Activated T-helper 17 cell treated with anti-CD3 and anti-CD28 coated beads, Interleukin-2, amount 50 U/mL, for 72 hours (primary cell): ENCODE data around the gene KIDINS220. TPM values are rescaled to one million over a fixed set of nuclear protein-coding genes. Genes with fewer than 3 reads are reported as not detected.

Source experiments
- ATAC-seq: fragments of 150-1000 bp; cut with Tn5 transposase; replicated peaks from 2 replicates; pipeline ENCODE4 v1.10.0; 2021; ENCODE audit warnings: mild to moderate bottlenecking, moderate library complexity
- H3K27ac Mint-ChIP-seq: one replicate; pipeline ENCODE4 v1.8.0; 2022; ENCODE audit warnings: mixed read lengths
- H3K27me3 Mint-ChIP-seq: one replicate; pipeline ENCODE4 v1.8.0; 2022; ENCODE audit warnings: mixed read lengths
- H3K36me3 Mint-ChIP-seq: one replicate; pipeline ENCODE4 v1.8.0; 2022; ENCODE audit warnings: low read depth, mild to moderate bottlenecking, mixed read lengths
- H3K4me1 Mint-ChIP-seq: one replicate; pipeline ENCODE4 v1.8.0; 2022; ENCODE audit warnings: mixed read lengths
- H3K4me3 Mint-ChIP-seq: one replicate; pipeline ENCODE4 v1.8.0; 2022; ENCODE audit warnings: mild to moderate bottlenecking, mixed read lengths
- H3K9me3 Mint-ChIP-seq: one replicate; pipeline ENCODE4 v1.8.0; 2022; ENCODE audit warnings: mixed read lengths
- total RNA-seq, 2 donors: library from RNA; stranded (reverse); gene quantifications; one replicate each; pipeline ENCODE4 v1.2.3, GENCODE V29; 2022

Gene KIDINS220
- total RNA-seq, 2 donors from 2014 or later: 28.9 to 31.1 TPM

DNA sequence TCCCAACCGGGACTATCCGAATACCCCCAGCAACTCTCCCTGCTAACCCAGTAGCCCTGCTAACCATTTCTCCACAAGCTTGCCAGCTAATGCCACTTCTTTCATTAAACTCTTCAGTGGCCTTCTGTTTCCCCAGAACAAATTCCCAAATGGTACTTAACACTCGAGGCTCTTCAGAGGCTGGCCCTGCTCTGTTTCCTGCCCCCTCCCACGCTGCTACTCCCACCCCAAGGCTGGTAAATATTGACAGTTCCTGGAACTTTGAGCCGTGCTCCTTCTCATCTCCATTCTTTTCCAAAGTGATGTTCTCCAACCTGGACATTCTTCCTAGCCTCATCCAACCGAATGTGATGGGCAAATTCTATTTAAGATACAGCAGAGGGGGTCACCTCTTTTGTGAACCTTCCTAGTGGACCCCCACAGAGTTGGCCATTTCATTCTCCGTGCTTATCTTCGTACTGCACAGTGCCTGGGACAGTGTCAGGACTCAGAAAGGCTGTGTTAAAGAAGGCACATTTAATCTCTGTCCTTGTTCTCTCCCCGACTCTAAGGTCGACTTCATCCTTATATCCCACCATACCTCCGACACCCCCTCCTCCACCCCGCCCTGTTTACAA, 3.2 kb upstream of the KIDINS220 start:
- no peak overlapping the region for H3K4me3 Mint-ChIP-seq
- peaks cover 12% of the 10 kb centered on the region for H3K4me1 Mint-ChIP-seq
- no peak overlapping the region for H3K27ac Mint-ChIP-seq
- no peaks in the 10 kb centered on the region for H3K36me3 Mint-ChIP-seq
- no peak for ATAC-seq
- no peaks in the 10 kb centered on the region for H3K9me3 Mint-ChIP-seq
- H3K27me3 Mint-ChIP-seq: peaks cover 16% of the 10 kb centered on the region

DNA sequence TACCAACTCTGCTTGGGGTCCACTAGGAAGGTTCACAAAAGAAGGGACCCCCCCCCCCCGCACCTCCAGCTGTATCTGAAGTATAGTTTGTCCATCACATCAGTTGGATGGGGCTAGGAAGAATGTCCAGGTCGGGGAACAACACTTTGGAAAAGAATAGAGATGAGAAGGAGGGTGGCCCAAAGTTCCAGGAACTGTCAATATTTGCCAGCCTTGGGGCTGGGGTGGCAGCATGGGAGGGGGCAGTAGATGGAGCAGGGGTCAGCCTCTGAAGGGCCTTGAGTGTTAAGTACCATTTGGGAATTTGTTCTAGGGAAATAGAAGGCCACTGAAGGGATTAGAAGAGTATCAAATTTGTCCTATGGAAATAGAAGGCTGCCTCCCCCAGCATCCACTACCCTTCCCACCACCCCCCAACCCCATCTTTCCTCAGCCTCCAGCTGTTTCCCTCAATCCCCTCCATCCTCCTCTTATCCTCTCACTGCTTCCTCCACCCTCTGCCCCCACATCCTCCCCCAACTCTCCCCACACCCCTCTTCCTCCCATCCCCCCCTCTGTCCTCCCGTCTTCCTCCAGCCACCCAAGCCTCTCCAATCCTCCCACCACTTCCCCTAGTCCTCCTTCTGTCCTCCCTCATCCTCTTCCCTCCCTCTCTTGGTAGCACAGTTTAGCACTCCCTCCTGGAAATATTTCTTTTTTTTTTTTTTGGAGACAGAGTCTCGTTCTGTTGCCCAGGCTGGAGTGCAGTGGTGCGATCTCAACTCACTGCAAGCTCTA, 2.0 kb upstream of the KIDINS220 start:
- H3K27me3 Mint-ChIP-seq: peaks cover 6% of the 10 kb centered on the region
- no peak overlapping the region for H3K4me3 Mint-ChIP-seq
- H3K9me3 Mint-ChIP-seq: no peaks in the 10 kb centered on the region
- no peak for ATAC-seq
- peaks cover 22% of the 10 kb centered on the region for H3K4me1 Mint-ChIP-seq
- no peak overlapping the region for H3K27ac Mint-ChIP-seq
- no peaks in the 10 kb centered on the region for H3K36me3 Mint-ChIP-seq

DNA sequence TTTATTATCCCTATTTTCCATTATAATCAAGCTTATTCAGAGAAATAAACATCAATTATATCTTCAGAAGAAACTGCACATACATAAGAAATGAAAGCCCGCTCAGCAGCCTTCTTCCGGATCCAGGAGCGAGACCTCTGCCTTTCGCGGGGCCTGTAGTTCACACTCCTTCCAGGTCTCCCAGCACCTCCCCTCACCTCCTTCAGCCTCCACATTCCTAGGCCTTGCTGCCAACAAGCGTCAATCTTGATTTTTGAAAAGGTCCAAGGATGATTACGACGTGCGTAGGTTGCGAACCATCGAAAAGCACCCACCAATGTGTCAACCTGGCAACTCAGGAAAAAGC, 355 bp upstream of the KIDINS220 start:
- Mint-ChIP-seq H3K27ac (peak overlapping the region; percentile 98), H3K4me3 (peak overlapping the region; percentile 97), H3K4me1 (peaks cover 34% of the 10 kb centered on the region), H3K9me3 (no peaks in the 10 kb centered on the region), H3K36me3 (no peaks in the 10 kb centered on the region), H3K27me3 (peaks cover 6% of the 10 kb centered on the region)
- no peak for ATAC-seq

DNA sequence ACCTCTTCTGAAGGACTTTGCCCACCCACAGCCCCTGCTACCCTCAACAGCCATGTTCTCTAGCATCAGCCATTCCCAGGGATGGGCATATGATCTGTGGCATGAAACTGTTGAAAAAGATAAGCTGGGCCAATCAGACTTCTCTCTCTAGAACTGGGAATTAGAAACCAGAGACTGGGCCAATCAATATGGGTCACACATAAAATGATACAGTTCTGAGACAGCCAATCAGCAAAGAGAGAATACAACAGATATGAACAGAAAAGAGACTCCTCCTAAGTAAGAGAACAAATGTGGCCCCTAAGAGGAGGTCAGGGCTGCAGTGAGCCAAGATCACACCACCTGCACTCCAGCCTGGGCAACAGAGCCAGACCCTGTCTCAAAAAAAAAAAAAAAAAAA, 2.1 kb downstream of the KIDINS220 start:
- Mint-ChIP-seq H3K27me3 (peaks cover under 1% of the 10 kb centered on the region), H3K27ac (no peak overlapping the region), H3K4me1 (peaks cover 48% of the 10 kb centered on the region), H3K9me3 (no peaks in the 10 kb centered on the region), H3K4me3 (peak overlapping the region; percentile 97), H3K36me3 (no peaks in the 10 kb centered on the region)
- no peak for ATAC-seq

DNA sequence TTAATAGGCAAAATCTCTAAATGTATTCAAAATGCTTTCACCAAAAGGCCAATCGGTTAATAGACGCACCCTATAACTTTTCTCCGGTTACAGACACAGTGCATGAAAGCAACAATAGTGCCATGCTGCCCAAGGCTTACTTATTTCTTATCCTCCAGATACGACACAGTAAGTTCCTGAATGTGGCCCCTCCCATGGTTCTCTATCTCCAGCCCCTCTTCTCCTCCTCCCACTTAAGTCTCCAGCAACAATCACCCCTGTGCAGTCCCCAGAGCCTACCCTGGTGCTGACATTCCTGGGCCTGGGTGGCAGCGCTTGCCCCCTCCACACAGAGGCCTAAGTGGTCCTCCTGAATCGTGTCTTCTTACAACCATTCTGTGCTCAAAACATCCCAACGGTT, 3.6 kb downstream of the KIDINS220 start:
- no peak overlapping the region for H3K4me3 Mint-ChIP-seq
- H3K9me3 Mint-ChIP-seq: no peaks in the 10 kb centered on the region
- ATAC-seq: no peak
- H3K27me3 Mint-ChIP-seq: no peaks in the 10 kb centered on the region
- H3K4me1 Mint-ChIP-seq: peaks cover 49% of the 10 kb centered on the region
- no peak overlapping the region for H3K27ac Mint-ChIP-seq
- H3K36me3 Mint-ChIP-seq: no peaks in the 10 kb centered on the region

DNA sequence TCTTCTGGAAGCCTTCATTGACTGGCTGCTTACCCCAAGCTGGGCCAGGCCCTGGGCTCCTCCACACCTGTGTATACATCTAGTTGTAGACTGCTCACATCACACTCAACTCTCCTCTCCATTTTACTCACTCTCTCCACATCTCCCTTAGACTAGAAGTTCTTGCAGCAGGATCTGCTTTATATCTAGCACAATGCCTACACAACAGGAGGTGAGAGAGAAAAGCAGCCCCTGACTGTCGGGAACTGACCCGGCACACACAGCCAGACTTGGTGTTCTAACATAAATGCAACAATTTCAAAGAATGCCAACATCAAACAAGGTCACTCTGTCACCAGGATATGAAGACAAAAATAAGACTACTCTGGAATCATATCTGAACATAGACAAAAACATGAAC, 5.9 kb downstream of the KIDINS220 start:
- peaks cover 61% of the 10 kb centered on the region for H3K4me1 Mint-ChIP-seq

DNA sequence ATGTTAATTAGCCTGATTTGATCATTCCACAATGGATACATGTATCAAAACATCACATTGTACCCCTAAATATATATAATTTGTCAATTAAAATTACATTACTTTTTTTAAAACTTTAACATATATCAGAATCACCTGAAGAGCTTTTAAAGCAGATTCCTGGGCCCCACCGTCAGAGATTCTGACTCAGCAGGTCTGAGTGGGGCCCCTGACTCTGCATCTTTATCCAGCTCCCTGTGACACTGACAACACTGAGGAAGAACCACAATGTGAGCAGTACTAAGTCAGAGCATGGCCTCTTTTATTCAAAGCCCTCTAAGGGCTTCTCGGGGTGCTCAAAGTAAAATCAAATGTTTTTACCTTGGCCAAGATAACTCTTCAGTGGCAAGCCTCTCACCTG, 9.7 kb downstream of the KIDINS220 start:
- Mint-ChIP-seq H3K9me3 (no peaks in the 10 kb centered on the region), H3K4me3 (no peak overlapping the region), H3K27me3 (no peaks in the 10 kb centered on the region), H3K4me1 (peaks cover 34% of the 10 kb centered on the region), H3K27ac (no peak overlapping the region), H3K36me3 (peaks cover 39% of the 10 kb centered on the region)
- ATAC-seq: no peak

More for the DNA sequence above, 5.9 kb downstream of the KIDINS220 start:
- Mint-ChIP-seq H3K36me3 (peaks cover 15% of the 10 kb centered on the region), H3K4me3 (no peak overlapping the region), H3K9me3 (no peaks in the 10 kb centered on the region), H3K27ac (peak overlapping the region; percentile 74), H3K27me3 (no peaks in the 10 kb centered on the region)
- no peak for ATAC-seq

DNA sequence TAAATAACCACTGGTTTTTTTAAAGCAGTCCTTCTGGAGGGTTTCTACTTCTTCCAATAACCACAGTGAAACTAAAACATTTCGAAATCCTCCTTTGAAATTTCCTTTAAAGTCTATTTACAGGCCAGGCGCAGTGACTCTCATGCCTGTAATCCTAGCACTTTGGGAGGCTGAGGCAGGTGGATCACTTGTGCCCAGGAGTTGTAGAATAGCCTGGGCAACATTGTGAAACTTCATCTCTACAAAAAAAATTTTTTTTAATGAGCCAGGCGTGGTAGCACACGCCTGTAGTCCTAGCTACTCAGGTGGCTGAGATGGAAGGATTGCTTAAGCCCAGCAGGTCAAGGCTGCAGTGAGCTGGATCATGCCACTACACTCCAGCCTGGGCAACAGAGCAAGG, 15.2 kb downstream of the KIDINS220 start:
- Mint-ChIP-seq H3K4me3 (no peak overlapping the region), H3K36me3 (peaks cover 50% of the 10 kb centered on the region), H3K27ac (no peak overlapping the region), H3K9me3 (no peaks in the 10 kb centered on the region), H3K4me1 (peaks cover 2% of the 10 kb centered on the region), H3K27me3 (no peaks in the 10 kb centered on the region)
- ATAC-seq: no peak

DNA sequence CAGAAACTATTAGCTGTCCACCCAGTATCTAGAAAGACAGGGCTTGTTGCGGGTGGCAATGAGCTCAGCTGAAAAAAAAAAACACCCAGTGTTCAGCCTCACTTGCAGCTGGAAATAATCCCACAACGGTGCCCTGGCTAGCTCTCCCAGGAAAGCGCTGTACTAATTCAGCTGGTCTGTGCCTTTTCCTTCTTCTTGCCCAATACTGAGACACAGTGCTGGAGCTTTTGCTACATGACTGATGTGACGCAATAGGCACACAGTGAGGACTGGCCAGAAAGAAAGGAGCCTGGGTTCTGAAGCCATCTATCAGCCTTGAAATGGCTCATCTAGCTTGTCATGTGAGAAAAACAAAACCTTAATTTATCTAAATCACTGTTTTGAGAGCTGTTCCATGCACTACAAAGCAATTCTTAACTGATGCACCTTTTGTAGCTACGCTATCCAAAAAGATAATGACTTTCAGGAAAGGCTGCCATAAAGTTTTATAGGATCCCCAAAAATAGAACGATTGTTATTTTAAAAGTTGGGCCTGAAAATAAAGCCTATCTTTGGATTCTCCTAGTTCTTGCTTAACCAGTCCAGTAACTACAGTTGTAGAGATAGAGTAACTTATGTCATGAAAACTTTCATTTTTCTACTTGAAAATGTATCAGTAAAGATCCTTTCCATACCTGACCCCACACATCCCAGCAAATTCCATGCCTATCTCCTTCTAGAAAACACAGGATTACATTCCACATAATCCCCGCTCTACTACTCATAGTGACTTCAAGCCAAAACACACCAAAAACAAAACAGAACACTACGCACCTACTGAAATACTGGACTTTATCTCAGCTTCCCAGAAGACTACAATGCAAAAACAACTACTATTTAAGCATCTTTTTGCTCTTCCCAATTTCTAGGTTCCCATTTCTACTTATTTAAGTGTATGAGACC, 15.9 kb downstream of the KIDINS220 start:
- Mint-ChIP-seq H3K4me3 (no peak overlapping the region), H3K36me3 (peaks cover 49% of the 10 kb centered on the region), H3K27ac (no peak overlapping the region), H3K27me3 (no peaks in the 10 kb centered on the region), H3K4me1 (no peaks in the 10 kb centered on the region), H3K9me3 (no peaks in the 10 kb centered on the region)
- ATAC-seq: no peak

DNA sequence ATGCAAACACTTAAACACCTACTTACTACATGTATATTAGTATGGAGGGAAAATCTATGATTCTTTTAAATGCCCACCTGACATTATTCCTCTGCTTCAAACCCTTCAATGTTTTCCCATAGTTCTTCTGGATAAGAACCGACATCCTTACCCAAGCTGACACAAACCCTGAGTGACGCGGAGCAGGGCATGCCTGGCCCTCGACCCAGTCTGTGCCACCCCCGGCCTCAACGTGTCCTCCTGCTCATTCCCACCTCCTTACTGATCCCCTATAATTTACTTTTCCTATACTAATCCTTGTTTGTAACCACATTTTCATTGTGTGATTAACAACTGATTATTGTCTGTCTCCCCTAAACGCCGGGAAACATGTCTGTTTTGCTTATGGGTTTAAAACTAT, 17.5 kb downstream of the KIDINS220 start:
- no peak for ATAC-seq
- Mint-ChIP-seq H3K27me3 (no peaks in the 10 kb centered on the region), H3K36me3 (peaks cover 48% of the 10 kb centered on the region), H3K9me3 (no peaks in the 10 kb centered on the region), H3K27ac (no peak overlapping the region), H3K4me1 (no peaks in the 10 kb centered on the region), H3K4me3 (no peak overlapping the region)

DNA sequence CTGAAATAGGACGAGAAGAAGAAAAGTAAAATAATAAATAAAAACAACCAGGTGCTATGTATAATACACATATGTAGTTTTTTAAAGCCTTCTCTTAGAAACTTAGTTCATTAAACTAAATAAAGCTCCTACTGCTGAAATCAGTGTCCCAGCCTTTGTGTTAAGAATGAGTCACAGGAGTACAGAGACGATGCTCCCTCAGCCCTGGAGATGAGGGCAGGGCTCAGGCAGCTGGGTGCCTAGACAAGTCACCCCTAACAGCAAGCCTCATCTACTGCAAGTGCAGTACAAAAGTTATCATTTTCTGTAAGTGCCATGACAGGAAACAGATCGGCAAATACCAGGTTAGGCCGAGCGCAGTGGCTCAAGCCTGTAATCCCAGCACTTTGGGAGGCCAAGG, 18.2 kb downstream of the KIDINS220 start:
- peaks cover 48% of the 10 kb centered on the region for H3K36me3 Mint-ChIP-seq
- no peak overlapping the region for H3K27ac Mint-ChIP-seq
- no peak for ATAC-seq
- H3K4me1 Mint-ChIP-seq: no peaks in the 10 kb centered on the region
- H3K4me3 Mint-ChIP-seq: no peak overlapping the region
- no peaks in the 10 kb centered on the region for H3K27me3 Mint-ChIP-seq
- no peaks in the 10 kb centered on the region for H3K9me3 Mint-ChIP-seq

DNA sequence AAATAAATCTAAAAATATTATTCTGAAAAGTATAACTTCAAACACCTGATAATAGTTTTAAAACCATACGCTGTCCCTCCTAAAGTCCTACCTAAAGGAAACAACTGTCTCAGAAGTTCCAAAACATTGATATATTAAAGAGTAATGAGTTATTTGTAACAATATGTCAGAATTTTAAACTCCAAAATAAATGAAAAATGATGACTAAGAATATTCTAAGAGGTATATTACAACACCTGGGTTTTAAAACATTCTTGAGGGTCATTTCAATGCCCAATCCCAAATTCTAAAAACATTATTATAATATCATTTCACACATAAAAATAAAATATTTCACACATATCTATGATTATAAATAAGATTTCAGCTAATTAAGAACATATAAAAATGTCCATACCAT, 20.2 kb downstream of the KIDINS220 start:
- Mint-ChIP-seq H3K27ac (no peak overlapping the region), H3K9me3 (no peaks in the 10 kb centered on the region), H3K4me3 (no peak overlapping the region), H3K36me3 (peaks cover 65% of the 10 kb centered on the region), H3K4me1 (no peaks in the 10 kb centered on the region), H3K27me3 (no peaks in the 10 kb centered on the region)
- no peak for ATAC-seq

DNA sequence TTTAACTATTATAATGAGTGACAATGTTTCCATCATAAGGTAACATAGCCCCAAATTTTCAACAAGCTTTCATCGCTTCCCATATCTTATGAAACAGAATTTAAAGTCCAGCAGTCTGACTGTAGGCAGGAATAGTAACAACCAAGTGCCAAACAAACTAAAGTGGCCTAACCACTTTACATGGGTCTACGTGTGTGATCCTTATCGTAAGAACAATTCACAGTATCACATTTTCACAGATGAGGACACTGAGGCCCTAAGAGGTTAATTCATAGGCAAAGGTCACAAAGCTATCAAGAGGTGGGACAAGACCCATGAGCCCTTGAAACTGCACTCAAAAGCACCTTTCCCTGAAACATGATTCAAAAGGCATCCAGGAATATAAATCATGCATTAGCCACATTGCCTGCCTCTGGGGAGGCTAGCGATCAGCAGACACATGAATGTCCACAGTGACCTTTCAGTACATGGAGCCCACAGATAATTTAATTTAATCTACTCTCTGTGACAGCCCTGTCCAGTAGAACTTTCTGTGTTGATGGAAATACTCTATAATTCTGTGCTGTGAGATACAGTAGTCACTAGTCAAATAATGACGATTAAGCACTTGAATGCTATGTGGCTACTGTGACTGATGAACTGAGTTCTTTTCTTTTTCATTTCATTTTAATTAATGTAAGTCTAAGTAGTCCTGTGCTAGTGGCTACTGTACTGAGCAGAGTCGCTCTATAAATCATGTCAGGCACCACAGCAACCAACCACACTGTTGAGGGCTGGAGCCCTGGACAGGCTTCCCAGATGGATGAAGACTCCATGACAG, 30.3 kb downstream of the KIDINS220 start:
- Mint-ChIP-seq H3K4me3 (no peak overlapping the region), H3K27ac (no peak overlapping the region), H3K9me3 (no peaks in the 10 kb centered on the region), H3K27me3 (no peaks in the 10 kb centered on the region), H3K4me1 (peaks cover 16% of the 10 kb centered on the region), H3K36me3 (peaks cover 97% of the 10 kb centered on the region)
- ATAC-seq: no peak
